Measurements from ENCODE around the gene CDH23.

Gene CDH23

GRCh38 chr10:71392791-71393781, 3.6 kb upstream of the CDH23 start:
- no peak for DNase-seq (ENCODE audit: low read depth)

GRCh38 chr10:71393841-71394475, 2.8 kb upstream of the CDH23 start:
- no peak for DNase-seq (ENCODE audit: low read depth)

GRCh38 chr10:71394926-71395562, 1.7 kb upstream of the CDH23 start:
- no peak for DNase-seq (ENCODE audit: low read depth)

- no peak for DNase-seq (ENCODE audit: low read depth)
Measured at GRCh38 chr10:71395621-71396020, 1.1 kb upstream of the CDH23 start.

GRCh38 chr10:71396084-71396710, 523 bp upstream of the CDH23 start:
- peak; percentile 3 for DNase-seq (ENCODE audit: low read depth)

GRCh38 chr10:71397296-71398212, 834 bp downstream of the CDH23 start:
- DNase-seq (ENCODE audit: low read depth), result no peak

- no peak for DNase-seq (ENCODE audit: low read depth)
Measured at GRCh38 chr10:71398976-71399375, 2.3 kb downstream of the CDH23 start.

GRCh38 chr10:71399946-71400345, 3.2 kb downstream of the CDH23 start:
- no peak for DNase-seq (ENCODE audit: low read depth)

- DNase-seq (ENCODE audit: low read depth), result no peak
Measured at GRCh38 chr10:71401056-71401455, 4.3 kb downstream of the CDH23 start.

- no peak for DNase-seq (ENCODE audit: low read depth)
Measured at GRCh38 chr10:71402005-71402404, 5.3 kb downstream of the CDH23 start.

GRCh38 chr10:71404503-71405295, 8.0 kb downstream of the CDH23 start:
- no peak for DNase-seq (ENCODE audit: low read depth)

- DNase-seq (ENCODE audit: low read depth), result no peak
Measured at GRCh38 chr10:71406878-71407277, 10.2 kb downstream of the CDH23 start.

GRCh38 chr10:71408436-71409225, 11.9 kb downstream of the CDH23 start:
- DNase-seq (ENCODE audit: low read depth), result no peak

GRCh38 chr10:71409516-71410104, 12.9 kb downstream of the CDH23 start:
- DNase-seq (ENCODE audit: low read depth), result no peak

GRCh38 chr10:71413581-71413980, 16.9 kb downstream of the CDH23 start:
- no peak for DNase-seq (ENCODE audit: low read depth)

- DNase-seq (ENCODE audit: low read depth), result no peak
Measured at GRCh38 chr10:71414359-71414758, 17.6 kb downstream of the CDH23 start.

GRCh38 chr10:71419002-71419540, 22.4 kb downstream of the CDH23 start:
- DNase-seq (ENCODE audit: low read depth), result no peak

GRCh38 chr10:71419750-71420149, 23.0 kb downstream of the CDH23 start:
- DNase-seq (ENCODE audit: low read depth), result no peak

- DNase-seq (ENCODE audit: low read depth), result no peak
Measured at GRCh38 chr10:71421075-71421434, 24.3 kb downstream of the CDH23 start.

Measured in stimulated activated CD4-positive, alpha-beta T cell treated with anti-CD3 and anti-CD28 coated beads, Interleukin-2, amount 100 ng/mL, for 4 hours (primary cell).